ENCODE results near the gene CEBPZOS. TPM values are rescaled to one million over a fixed set of nuclear protein-coding genes. Genes with fewer than 3 reads are reported as not detected.

Gene CEBPZOS
- total RNA-seq, result 12.9 and 15.1 TPM in 2 replicates

DNA sequence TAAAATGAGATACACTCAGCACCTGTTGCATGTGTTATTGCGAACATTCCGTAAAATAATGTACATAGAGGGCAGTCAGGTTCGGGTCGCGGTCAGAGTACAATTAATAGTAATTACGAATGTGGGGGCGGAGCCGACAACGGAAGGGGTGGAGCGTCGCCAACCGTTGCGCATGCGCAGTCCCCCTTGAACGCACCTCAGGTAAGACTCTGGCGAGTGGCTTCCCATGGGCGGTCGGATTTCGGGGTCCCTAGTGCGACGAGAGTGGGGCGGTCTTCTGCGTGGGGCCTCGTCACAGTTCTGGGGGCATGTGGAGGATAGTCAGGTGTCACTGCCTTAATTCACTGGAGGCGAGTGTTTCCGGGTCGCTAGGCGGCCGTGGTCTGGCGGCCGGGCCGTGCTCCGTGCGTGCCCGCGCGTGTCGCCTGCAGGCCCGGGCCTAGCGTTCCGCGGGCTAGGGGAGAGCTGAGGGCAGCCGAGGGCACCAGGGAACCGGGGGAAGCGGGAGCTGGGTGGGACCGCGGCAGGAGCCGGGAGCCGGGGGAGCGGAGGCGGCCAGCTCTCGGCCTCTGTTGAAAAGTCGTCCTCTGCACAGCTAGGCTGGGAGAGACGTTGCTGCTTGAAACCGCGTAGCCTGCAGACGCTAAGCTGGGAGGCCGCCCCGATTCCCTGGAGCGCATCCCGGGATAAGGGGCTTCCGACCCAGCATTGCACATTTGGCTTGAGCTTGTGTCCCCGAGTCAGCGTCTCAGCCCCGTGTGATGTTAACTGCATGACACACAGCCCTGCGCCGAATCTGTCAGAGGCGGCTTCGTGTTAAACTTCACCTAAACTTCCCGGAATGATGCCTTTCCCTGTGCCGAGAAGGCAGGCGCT is at the start of gene CEBPZOS:
TSS of gene CEBPZOS (plus strand) at position 177 of the 876 bp plus-strand sequence. CDS start 3,209 bp downstream, outside the sequence.

GRCh38 chr2:37156857-37157714 is 39.2 kb upstream of the CEBPZOS start, which contains the start of gene EIF2AK2:
Gene EIF2AK2, minus strand, starts transcription at chr2:37156980. Its CDS starts 9,174 bp downstream, at chr2:37147806.

GRCh38 chr2:37188570-37188969 is 7.7 kb upstream of the CEBPZOS start, which contains the start of gene SULT6B1:
Gene SULT6B1, minus strand, starts transcription at chr2:37188670. Its CDS starts 30 bp downstream, at chr2:37188640.

GRCh38 chr2:37231241-37232130 is 35.2 kb downstream of the CEBPZOS start, which contains the start of the genes CEBPZ and NDUFAF7:
Gene CEBPZ, minus strand, starts transcription at chr2:37231596. Its CDS starts 29 bp downstream, at chr2:37231567.
Gene NDUFAF7, plus strand, starts transcription at chr2:37231658. Its CDS starts 48 bp downstream, at chr2:37231706.

Other genes starting within 250 kb of the CEBPZOS start
- 13.1 and 18.4 TPM in 2 replicates for gene STRN, start 230.0 kb upstream of the CEBPZOS start, total RNA-seq
- gene HEATR5B, start 112.1 kb upstream of the CEBPZOS start, total RNA-seq, result 15.6 and 18.1 TPM in 2 replicates
- gene GPATCH11, start 112.0 kb upstream of the CEBPZOS start, total RNA-seq, result 5.2 and 5.4 TPM in 2 replicates
- gene EIF2AK2, start 39.5 kb upstream of the CEBPZOS start, total RNA-seq, result 26.2 and 26.6 TPM in 2 replicates
- not detected in 2 replicates for gene SULT6B1, start 7.8 kb upstream of the CEBPZOS start, total RNA-seq
- 43.7 and 59.5 TPM in 2 replicates for gene CEBPZ, start 35.1 kb downstream of the CEBPZOS start, total RNA-seq
- gene NDUFAF7, start 35.2 kb downstream of the CEBPZOS start, total RNA-seq, result 12.9 and 14.8 TPM in 2 replicates
- 58.9 and 61.2 TPM in 2 replicates for gene PRKD3, start 128.3 kb downstream of the CEBPZOS start, total RNA-seq
- 2.5 and 3.6 TPM in 2 replicates for gene QPCT, start 148.1 kb downstream of the CEBPZOS start, total RNA-seq